Heart left ventricle (tissue), 13 donors: ENCODE results near the gene FXYD2.

ENCODE experiments used
- POLR2A ChIP-seq, 2 donors: fragments of 450-650 bp; IDR thresholded peaks; one replicate each; pipeline ENCODE4 v1.6.1; 2017; ENCODE audit warnings: antibody characterized with exemption in 2 of 2, mild to moderate bottlenecking in 2 of 2, moderate library complexity in 2 of 2
- TF ChIP-seq, protein P1 (sequence below), 12 donors: fragments of 200-600 bp; sonication (generic) in 4 of 12; IDR thresholded peaks; one replicate each; pipeline versions ENCODE4 v1.5.0 to v1.8.0; 2018 to 2022; ENCODE audit warnings: antibody characterized with exemption in 12 of 12, mild to moderate bottlenecking in 5 of 12
- donor health status: ischemic (EF 13 %, LVEDD 7.1; RV severe dilation, severe dysfunction).
- donor health status: DM: no; HTN: yes; CAD: no.
- donor health status: DM: no; HTN: no; CAD: no.
- donor health status: ischemic (EF 25% LVEDD 6.9; RV normal size, moderate dysfunction).
- donor health status: ischemic (EF 25% LVEDD 5.7; RV mildly dilated, moderate dysfunction).
- donor health status: ischemic (EF 35%, LVEDD 5.7; RV mildly dilated, moderate dysfunction).
- donor health status: nonischemic (EF 11% LVEDD 7.7; RV severe dilation, severe dysfunction).
- donor health status: DM: yes; HTN: yes; CAD: no.
- donor health status: PGD.
- donor health status: ischemic (EF 29% LVEDD 5.4; RV normal size, mild dysfunction).
- donor health status: nonischemic (EF 23%, LVEDD 6.1; RV moderate dilation, normal function).

GRCh38 chr11:117826190-117826570 is 1.6 kb upstream of the FXYD2 start:
- TF ChIP-seq POLR2A (IDR thresholded peaks at IDR 0.05), result no peak
- TF ChIP-seq, protein P1, sequence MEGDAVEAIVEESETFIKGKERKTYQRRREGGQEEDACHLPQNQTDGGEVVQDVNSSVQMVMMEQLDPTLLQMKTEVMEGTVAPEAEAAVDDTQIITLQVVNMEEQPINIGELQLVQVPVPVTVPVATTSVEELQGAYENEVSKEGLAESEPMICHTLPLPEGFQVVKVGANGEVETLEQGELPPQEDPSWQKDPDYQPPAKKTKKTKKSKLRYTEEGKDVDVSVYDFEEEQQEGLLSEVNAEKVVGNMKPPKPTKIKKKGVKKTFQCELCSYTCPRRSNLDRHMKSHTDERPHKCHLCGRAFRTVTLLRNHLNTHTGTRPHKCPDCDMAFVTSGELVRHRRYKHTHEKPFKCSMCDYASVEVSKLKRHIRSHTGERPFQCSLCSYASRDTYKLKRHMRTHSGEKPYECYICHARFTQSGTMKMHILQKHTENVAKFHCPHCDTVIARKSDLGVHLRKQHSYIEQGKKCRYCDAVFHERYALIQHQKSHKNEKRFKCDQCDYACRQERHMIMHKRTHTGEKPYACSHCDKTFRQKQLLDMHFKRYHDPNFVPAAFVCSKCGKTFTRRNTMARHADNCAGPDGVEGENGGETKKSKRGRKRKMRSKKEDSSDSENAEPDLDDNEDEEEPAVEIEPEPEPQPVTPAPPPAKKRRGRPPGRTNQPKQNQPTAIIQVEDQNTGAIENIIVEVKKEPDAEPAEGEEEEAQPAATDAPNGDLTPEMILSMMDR (IDR thresholded peaks at IDR 0.05), result no peak
